HepG2 (cell line): Measurements from ENCODE around the gene SREBF1. TPM values are rescaled to one million over a fixed set of nuclear protein-coding genes. Genes with fewer than 3 reads are reported as not detected.

Source experiments
- AGO2 ChIP-seq: fragments of 200-400 bp; formaldehyde crosslinking; optimal IDR thresholded peaks from 2 replicates; pipeline ENCODE3; 2017; ENCODE audit warnings: mild to moderate bottlenecking, low read depth, low read length, moderate library complexity
- ASH2L ChIP-seq: fragments of 300-600, 200-600 bp; sonication (generic); IDR thresholded peaks from 2 replicates; pipeline ENCODE4 v1.7.0; 2017; ENCODE audit warnings: low read depth, mild to moderate bottlenecking, moderate library complexity, mixed read lengths, low read length; ENCODE audit not compliant: insufficient read length
- CCAR2 ChIP-seq: fragments of 200-400 bp; formaldehyde crosslinking; optimal IDR thresholded peaks from 2 replicates; pipeline ENCODE3; 2018; ENCODE audit warnings: low read depth, mild to moderate bottlenecking, low read length, moderate library complexity
- ELF4 ChIP-seq: sonication (generic); formaldehyde crosslinking; IDR thresholded peaks from 2 replicates; pipeline ENCODE4 v1.5.0; 2020; ENCODE audit warnings: missing genetic modification reagents, mild to moderate bottlenecking, moderate library complexity, borderline replicate concordance
- FIP1L1 ChIP-seq: fragments of 200-400 bp; formaldehyde crosslinking; IDR thresholded peaks from 2 replicates; pipeline ENCODE4 v1.6.1; 2018; ENCODE audit warnings: low read depth, mild to moderate bottlenecking, low read length, moderate library complexity, borderline replicate concordance; ENCODE audit not compliant: insufficient read depth
- GLI4 ChIP-seq: sonication (generic); formaldehyde crosslinking; IDR thresholded peaks from 2 replicates; pipeline ENCODE4 v1.5.1; 2020; ENCODE audit warnings: missing genetic modification reagents, mild to moderate bottlenecking, moderate library complexity, borderline replicate concordance
- GLMP ChIP-seq: sonication (generic); formaldehyde crosslinking; IDR thresholded peaks from 2 replicates; pipeline ENCODE4 v1.9.0; 2021; ENCODE audit warnings: missing genetic modification reagents, mild to moderate bottlenecking, borderline replicate concordance
- HNRNPH1 ChIP-seq: fragments of 200-400 bp; formaldehyde crosslinking; optimal IDR thresholded peaks from 2 replicates; pipeline ENCODE3; 2017; ENCODE audit warnings: mild to moderate bottlenecking, low read depth, low read length
- LCORL ChIP-seq, 2 experiments: fragments of 450-650 bp in 1 of 2; sonication (generic) in 1 of 2; formaldehyde crosslinking in 1 of 2; IDR thresholded peaks; 2 replicates each; pipeline versions ENCODE4 v1.5.0 to v1.6.1; 2017 to 2020; ENCODE audit warnings: antibody characterized with exemption in 1 of 2, missing genetic modification reagents in 1 of 2
- NCOA1 ChIP-seq: sonication (generic); formaldehyde crosslinking; IDR thresholded peaks from 2 replicates; pipeline ENCODE4 v1.9.0; 2021; ENCODE audit warnings: missing genetic modification reagents
- NFATC3 ChIP-seq: sonication (generic); formaldehyde crosslinking; IDR thresholded peaks from 2 replicates; pipeline ENCODE4 v1.5.1; 2020; ENCODE audit warnings: mild to moderate bottlenecking, missing genetic modification reagents
- NFKBIZ ChIP-seq: IDR thresholded peaks from 2 replicates; pipeline ENCODE4 v1.6.1; 2018; ENCODE audit warnings: missing genetic modification reagents, missing compliant biosample characterization
- PHF5A ChIP-seq: IDR thresholded peaks from one replicate; pipeline ENCODE4 v1.6.1; 2018; ENCODE audit warnings: low read depth, missing genetic modification reagents; ENCODE audit not compliant: unreplicated experiment
- RBFOX2 ChIP-seq: fragments of 200-400 bp; formaldehyde crosslinking; IDR thresholded peaks from 2 replicates; pipeline ENCODE4 v1.6.1; 2017; ENCODE audit warnings: low read depth, mild to moderate bottlenecking, low read length
- SIN3A ChIP-seq: IDR thresholded peaks from 2 replicates; pipeline ENCODE4 v1.6.1; 2011; ENCODE audit warnings: low read depth, mild to moderate bottlenecking, control low read depth, low read length, borderline replicate concordance
- SRSF1 ChIP-seq: fragments of 200-400 bp; formaldehyde crosslinking; optimal IDR thresholded peaks from 2 replicates; pipeline ENCODE3; 2017; ENCODE audit warnings: mild to moderate bottlenecking, low read depth, low read length, moderate library complexity
- SRSF4 ChIP-seq: fragments of 200-400 bp; formaldehyde crosslinking; IDR thresholded peaks from one replicate; pipeline ENCODE4 v1.6.1; 2018; ENCODE audit warnings: mild to moderate bottlenecking, low read depth, low read length, moderate library complexity; ENCODE audit not compliant: poor library complexity, severe bottlenecking
- SRSF9 ChIP-seq: fragments of 200-400 bp; formaldehyde crosslinking; IDR thresholded peaks from 2 replicates; pipeline ENCODE4 v1.6.1; 2018; ENCODE audit warnings: borderline replicate concordance, mild to moderate bottlenecking, low read depth, low read length; ENCODE audit not compliant: insufficient read depth, poor library complexity, severe bottlenecking
- TBX2 ChIP-seq: sonication (generic); formaldehyde crosslinking; IDR thresholded peaks from 2 replicates; pipeline ENCODE4 v1.5.0; 2020; ENCODE audit warnings: missing genetic modification reagents, mild to moderate bottlenecking, borderline replicate concordance
- THAP11 ChIP-seq: IDR thresholded peaks from 2 replicates; pipeline ENCODE4 v1.6.1; 2016; ENCODE audit warnings: missing biosample characterization, missing genetic modification reagents
- TRIM24 ChIP-seq: sonication (generic); formaldehyde crosslinking; IDR thresholded peaks from 2 replicates; pipeline ENCODE4 v1.8.0; 2022; ENCODE audit warnings: mild to moderate bottlenecking, missing genetic modification reagents
- ZFP82 ChIP-seq: sonication (generic); formaldehyde crosslinking; IDR thresholded peaks from 2 replicates; pipeline ENCODE4 v1.5.1; 2020; ENCODE audit warnings: mild to moderate bottlenecking, missing genetic modification reagents, borderline replicate concordance
- ZNF3 ChIP-seq: IDR thresholded peaks from 2 replicates; pipeline ENCODE4 v1.7.0; 2017; ENCODE audit warnings: inconsistent platforms
- ZNF512 ChIP-seq: sonication (generic); formaldehyde crosslinking; IDR thresholded peaks from 2 replicates; pipeline ENCODE4 v1.4.0; 2020; ENCODE audit warnings: mild to moderate bottlenecking, missing genetic modification reagents
- ZNF709 ChIP-seq: sonication (generic); formaldehyde crosslinking; IDR thresholded peaks from 2 replicates; pipeline ENCODE4 v1.5.0; 2020; ENCODE audit warnings: mild to moderate bottlenecking, missing genetic modification reagents
- ZNF788 ChIP-seq: sonication (generic); formaldehyde crosslinking; IDR thresholded peaks from 2 replicates; pipeline ENCODE4 v1.5.0; 2020; ENCODE audit warnings: mild to moderate bottlenecking, missing genetic modification reagents, borderline replicate concordance
- ZNF839 ChIP-seq: sonication (generic); formaldehyde crosslinking; IDR thresholded peaks from 2 replicates; pipeline ENCODE4 v1.4.0; 2020; ENCODE audit warnings: missing genetic modification reagents, mild to moderate bottlenecking, borderline replicate concordance
- ZSCAN20 ChIP-seq: sonication (generic); formaldehyde crosslinking; IDR thresholded peaks from 2 replicates; pipeline ENCODE4 v1.4.0; 2020; ENCODE audit warnings: missing genetic modification reagents, mild to moderate bottlenecking, borderline replicate concordance
- polyA plus RNA-seq, 8 experiments: library from polyadenylated mRNA; depleted of rRNA in 3 of 8; stranded (reverse) in 7 of 8; unstranded in 1 of 8; fragments of >200 nt; fragmentation: Illumina TruSeq in 4 of 8; extraction: Trizol in 4 of 8; gene quantifications; 2 replicates each; pipeline versions ENCODE4 v1.2.1 to v1.2.3, GENCODE V29; 2011 to 2016; ENCODE audit warnings: low read depth in 4 of 8, missing spikeins in 1 of 8, mixed read lengths in 1 of 8; ENCODE audit not compliant: insufficient read depth in 1 of 8
- total RNA-seq, 5 experiments: library from RNA; depleted of rRNA; stranded (reverse); fragments of >200 nt; fragmentation: Illumina TruSeq; extraction: Trizol; gene quantifications; 2 replicates each; pipeline ENCODE4 v1.2.3, GENCODE V29; 2016; ENCODE audit warnings: low read depth in 1 of 5

The SREBF1 gene
- total and polyA plus RNA-seq, 2 of the 13 experiments (the other 11 are each of a cell fraction or from before 2014, with no cell fraction given), result 34.3 to 38.0 TPM

GRCh38 chr17:17823433-17824118, 13.2 kb downstream of the SREBF1 start (continued):
- TF ChIP-seq PHF5A (CRISPR knock-in tag), result no peak
- no peak for TF ChIP-seq NFATC3
- TF ChIP-seq AGO2, result no peak
- no peak for TF ChIP-seq CCAR2
- TF ChIP-seq FIP1L1, result no peak
- TF ChIP-seq SRSF4, result no peak
- no peak for TF ChIP-seq ZNF788 (CRISPR knock-in tag)
- TF ChIP-seq GLMP (CRISPR knock-in tag), result no peak
- no peak for TF ChIP-seq TRIM24 (CRISPR knock-in tag)
- no peak for TF ChIP-seq NFKBIZ (CRISPR knock-in tag)
- no peak for TF ChIP-seq ZSCAN20 (CRISPR knock-in tag)
- TF ChIP-seq ELF4 (CRISPR knock-in tag), result no peak
- 0 out of 2 replicates have a peak, but pooled peaks have one; percentile 57 for TF ChIP-seq SIN3A
- TF ChIP-seq RBFOX2, result no peak
- TF ChIP-seq ZNF512 (CRISPR knock-in tag), result no peak
- no peak for TF ChIP-seq SRSF9
- 0 out of 2 replicates have a peak, but pooled peaks have one; percentile 68 for TF ChIP-seq ZFP82 (CRISPR knock-in tag)
- peak; percentile 36; the same call in 1 of the 2 replicates for TF ChIP-seq THAP11 (CRISPR knock-in tag)
- no peak for TF ChIP-seq NCOA1 (CRISPR knock-in tag)
- peak; percentile 80 for TF ChIP-seq ASH2L
- TF ChIP-seq SRSF1, result peak; percentile 57
- TF ChIP-seq HNRNPH1, result no peak
- TF ChIP-seq GLI4 (CRISPR knock-in tag), result no peak
- TF ChIP-seq ZNF3 (CRISPR knock-in tag), result no peak
- no peak for TF ChIP-seq ZNF839 (CRISPR knock-in tag)
- peak; percentile 18; the same call in 1 of the 2 replicates for TF ChIP-seq TBX2 (CRISPR knock-in tag)
- no peak for TF ChIP-seq LCORL (IDR thresholded peaks at IDR 0.05)
- no peak for TF ChIP-seq LCORL (CRISPR knock-in tag; IDR thresholded peaks at IDR 0.05)
- TF ChIP-seq ZNF709, result no peak
